Fibroblast of skin of right quadriceps (primary cell): ENCODE results near the gene MRPL58.
"Not testable (repeated sequence)": the region's sequence is repeated elsewhere in the genome, so short reads cannot be mapped to it uniquely, and the experiment has no call there.

ENCODE experiments used
- DNase-seq: peaks from one replicate; pipeline ENCODE4 v3.0.0-alpha.2; 2013

Gene MRPL58

DNA sequence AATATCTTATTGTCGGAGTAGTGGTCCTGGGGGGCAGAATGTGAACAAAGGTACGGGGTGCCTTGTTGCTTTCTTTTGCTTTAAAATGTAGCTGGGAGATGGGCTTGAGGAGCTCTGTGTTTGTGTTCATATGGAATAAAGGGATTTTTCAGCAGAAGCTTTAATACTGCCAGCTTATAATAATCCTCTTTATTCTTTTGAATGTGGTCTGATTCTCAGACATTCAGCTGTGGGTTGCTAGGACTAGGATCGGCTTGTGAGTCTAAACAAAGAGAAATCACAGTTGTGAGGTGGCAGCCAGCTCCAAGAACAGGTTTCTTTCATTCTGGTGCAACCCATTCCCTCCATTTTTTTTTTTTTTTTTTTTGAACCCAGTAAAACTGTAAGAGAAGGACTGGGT lies 7.2 kb downstream of the MRPL58 start:
- DNase-seq: no peak

DNA sequence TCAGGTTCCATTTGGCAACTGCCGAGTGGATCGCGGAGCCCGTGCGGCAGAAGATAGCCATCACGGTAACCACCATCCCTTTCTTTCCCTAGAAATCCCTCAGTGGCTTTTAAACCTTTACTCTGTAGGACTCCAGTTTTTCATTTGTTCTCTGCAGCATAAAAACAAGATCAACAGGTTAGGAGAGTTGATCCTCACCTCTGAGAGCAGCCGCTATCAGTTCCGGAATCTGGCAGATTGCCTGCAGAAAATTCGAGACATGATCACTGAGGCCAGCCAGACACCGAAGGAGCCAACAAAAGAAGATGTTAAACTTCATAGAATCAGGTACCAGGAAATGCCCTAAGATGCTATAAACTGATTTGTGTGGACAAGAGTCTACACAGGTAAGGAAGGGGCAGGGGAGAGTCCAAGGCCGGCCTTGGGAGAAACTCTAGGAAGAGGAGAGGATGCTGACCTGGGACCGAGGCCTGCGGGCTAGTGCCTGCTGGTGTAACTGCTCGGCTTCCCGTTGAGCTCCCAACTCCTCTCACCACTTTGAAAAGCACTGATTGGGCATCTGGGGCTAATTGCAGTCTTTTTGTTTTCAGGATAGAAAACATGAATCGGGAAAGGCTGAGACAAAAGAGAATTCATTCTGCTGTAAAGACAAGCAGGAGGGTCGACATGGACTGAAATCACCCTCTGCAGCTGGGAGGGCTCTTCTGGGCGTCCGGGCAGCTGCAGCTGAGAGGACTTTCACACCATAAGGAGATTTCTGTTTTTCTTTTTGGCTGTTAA lies 8.1 kb downstream of the MRPL58 start:
- DNase-seq: no peak

DNA sequence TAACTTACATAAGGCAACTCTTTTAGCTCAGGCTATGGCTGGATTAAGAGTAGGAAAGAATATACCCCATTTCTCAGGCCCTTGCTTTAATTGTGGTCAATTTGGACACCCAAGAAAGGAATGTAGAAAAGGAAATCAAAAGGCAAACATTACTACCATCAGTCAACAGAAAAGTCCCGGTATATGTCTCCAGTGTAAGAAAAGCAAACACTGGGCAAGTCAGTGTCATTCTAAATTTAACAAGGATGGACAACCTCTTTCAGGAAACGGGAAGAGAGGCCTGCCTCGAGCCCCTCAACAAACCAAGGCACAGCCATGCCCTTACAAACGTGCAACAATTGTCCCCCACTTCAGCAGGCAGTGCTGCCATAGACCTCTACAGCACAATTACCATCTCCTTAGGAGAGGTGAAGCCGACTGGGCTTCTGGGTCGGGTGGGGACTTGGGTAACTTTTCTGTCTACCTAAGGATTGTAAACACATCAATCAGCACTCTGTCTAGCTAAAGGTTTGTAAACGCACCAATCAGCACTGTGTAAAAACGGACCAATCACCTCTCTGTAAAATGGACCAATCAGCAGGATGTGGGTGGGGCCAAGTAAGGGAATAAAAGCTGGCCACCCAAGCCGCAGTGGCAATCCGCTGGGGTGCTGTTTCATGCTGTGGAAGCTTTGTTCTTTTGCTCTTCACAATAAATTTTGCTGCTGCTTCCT lies 12.4 kb downstream of the MRPL58 start:
- no peak for DNase-seq

DNA sequence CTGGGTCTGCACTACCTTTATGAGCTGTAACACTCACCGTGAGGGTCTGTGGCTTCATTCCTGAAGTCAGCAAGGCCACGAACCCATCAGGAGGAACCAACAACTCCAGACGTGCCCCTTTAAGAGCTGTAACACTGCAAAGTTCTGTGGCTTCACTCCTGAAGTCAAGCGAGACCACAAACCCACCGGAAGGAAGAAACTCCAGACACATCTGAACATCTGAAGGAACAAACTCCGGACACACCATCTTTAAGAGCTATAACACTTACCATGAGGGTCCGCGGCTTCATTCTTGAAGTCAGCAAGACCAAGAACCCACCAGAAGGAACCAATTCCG lies 12.9 kb downstream of the MRPL58 start:
- not testable (repeated sequence) for DNase-seq

DNA sequence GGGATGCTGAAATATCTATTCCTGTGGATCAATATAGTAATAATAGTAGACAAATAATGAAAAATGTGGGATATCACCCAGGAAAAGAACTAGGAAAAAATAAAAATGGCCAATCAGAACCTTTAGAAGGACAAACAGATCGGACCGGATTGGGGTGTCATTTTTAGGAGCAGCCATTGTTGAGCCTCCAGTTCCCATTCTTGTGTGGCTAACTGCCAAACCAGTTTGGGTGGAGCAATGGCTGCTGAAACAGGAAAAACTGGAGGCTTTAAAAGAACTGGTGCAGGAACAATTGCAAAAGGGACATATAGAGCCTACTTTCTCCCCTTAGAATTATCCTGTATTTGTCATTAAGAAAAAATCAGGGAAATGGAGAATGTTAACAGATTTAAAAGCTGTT lies 14.2 kb downstream of the MRPL58 start:
- not testable (repeated sequence) for DNase-seq

DNA sequence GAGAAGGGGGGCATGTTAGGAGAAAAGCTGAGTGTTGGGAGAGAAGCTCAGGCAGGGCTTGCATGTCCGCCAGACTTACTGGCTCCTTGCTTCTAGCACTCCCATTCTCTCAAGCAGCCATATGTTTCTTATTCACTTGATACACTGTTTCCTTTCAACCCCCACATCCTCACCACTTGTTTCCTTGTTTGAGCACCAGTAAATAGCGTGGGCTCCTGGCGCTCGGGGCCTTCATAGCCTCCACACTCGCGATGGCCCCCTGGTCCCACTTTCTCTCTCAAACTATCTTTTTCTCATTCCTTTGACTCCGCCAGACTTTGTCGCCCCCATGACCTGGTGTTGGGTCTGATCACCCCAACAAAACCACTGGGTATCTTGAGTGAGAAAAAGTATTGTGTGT lies 17.7 kb downstream of the MRPL58 start:
- DNase-seq: no peak

DNA sequence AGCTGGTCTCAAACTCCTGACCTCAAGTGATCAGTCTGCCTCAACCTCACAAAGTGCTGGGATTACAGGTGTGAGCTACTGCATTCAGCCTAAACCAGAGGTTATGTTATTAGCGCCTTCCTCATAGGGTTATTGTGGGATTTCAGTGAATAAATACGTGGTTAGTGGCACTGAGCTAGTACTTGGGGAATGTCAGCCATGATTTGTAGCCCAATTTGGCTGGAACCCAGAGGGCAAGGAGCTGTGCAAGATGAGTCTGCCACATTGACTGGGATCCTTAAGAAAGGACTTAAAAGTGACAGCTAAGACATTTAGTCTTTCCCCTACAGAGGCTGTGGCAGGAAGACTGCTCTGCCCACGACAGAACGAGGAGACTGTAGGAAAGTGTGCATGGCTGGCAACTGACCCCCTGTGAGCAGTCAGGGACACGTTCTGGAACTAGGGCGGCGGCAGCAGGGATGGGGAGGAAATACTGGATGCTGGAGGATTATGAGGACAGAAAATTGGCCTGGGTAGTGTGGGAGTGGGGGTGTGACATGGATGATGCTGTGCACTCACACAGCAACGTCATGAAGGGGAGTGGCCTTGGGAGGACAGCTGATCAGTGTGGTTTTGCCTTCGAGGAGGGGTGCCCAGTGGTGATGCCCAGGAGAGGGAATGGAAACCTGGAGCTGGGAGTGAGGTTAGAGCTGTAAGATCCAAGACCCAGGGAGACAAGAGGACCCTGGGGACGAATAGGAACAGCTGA lies 19.7 kb downstream of the MRPL58 start:
- peak; percentile 72 for DNase-seq

DNA sequence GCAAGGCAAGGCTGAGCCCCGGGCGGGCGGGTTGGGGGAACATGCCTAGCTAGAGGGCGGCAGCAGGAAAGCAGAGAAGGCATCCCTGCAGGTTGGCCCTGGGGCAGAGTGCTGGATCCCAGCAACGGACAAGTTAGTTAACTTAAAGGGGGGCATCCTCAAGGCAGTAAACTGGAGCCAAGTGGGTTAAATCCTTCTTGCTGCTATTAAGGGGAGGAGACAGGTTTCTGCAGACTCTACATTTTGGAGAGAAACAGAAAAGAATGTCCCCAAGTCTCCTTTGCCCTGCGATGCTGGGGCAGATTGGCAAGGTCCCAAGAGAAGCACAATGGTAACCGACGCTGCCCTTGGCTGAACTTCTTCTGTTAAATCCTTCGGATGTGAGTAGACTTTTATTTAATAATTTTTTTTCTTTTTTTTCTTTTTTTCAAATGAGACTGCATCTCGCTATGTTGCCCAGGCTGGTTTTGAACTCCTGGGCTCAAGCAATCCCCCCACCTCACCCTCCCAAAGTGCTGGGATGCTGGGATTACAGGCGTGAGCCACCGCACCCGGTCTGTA lies 20.3 kb downstream of the MRPL58 start:
- DNase-seq: no peak

DNA sequence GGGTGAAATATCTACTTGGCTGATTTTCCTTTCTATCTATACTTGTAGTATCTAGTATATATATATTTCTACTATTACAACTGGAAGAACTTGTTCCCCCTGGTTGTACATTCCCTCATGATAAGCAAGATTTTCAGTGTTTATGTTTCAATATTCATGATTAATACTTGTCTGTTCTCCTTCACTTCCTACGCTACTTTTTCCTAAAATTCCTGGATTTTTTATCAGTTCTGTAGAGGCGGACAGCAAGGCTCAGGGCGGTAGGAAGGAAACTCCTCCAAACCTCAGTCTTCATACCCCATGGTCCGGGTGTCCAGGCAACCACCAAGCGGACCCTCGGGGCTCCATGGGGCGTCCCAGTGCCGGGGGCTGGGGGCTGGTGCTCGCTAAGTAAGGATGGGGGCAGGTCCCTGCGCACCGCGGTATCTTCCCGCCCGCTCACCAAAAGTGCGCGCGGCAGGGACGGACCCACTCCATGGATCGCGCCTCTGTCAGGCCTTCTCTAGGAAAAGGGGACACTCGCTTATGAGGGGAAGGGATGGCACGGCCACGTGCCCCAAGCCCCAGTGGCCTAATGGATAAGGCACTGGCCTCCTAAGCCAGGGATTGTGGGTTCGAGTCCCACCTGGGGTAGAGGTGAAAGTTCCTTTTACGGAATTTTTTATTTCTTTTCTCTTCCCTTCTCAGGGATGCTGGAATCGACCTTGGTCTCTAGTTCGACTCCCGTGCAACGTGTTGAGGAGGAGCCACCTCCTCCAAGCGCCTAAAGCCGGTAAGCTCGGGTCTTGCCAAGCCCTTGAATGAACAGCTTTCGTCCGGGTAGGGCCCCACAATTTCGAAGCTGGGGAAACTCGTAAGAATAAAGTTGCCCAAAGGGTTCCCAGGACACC lies 21.1 kb downstream of the MRPL58 start:
- DNase-seq: peak; percentile 94

DNA sequence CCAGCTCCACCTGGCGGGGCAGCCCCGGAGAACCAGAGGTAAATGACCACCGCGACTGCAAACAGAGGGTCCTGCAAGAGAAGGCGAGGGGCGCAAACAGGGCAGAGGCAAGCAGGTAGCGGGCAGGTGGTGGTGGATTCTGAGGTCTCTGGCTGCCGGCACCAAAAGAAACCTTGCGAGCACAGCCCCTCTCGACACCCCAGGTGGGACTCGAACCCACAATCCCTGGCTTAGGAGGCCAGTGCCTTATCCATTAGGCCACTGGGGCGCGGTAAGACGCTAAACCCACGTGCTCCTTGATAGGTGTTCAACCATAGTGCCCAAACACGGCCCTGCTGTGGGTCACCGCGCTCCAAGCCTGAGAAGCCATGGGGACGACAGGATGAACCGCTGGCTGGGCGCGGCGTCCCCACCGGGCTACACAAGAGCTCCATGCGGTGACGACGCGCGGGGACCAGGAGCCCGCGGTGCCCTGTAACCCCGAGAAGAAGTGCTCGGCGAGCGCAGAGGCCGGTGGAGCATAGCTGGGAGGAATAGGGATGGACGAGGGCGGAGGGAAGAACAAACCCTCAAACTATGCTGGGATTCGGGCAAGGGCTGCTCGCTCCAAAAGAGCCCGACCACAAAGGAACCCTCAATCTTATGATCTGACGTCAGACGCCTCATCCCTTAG lies 21.9 kb downstream of the MRPL58 start:
- DNase-seq: peak; percentile 92

DNA sequence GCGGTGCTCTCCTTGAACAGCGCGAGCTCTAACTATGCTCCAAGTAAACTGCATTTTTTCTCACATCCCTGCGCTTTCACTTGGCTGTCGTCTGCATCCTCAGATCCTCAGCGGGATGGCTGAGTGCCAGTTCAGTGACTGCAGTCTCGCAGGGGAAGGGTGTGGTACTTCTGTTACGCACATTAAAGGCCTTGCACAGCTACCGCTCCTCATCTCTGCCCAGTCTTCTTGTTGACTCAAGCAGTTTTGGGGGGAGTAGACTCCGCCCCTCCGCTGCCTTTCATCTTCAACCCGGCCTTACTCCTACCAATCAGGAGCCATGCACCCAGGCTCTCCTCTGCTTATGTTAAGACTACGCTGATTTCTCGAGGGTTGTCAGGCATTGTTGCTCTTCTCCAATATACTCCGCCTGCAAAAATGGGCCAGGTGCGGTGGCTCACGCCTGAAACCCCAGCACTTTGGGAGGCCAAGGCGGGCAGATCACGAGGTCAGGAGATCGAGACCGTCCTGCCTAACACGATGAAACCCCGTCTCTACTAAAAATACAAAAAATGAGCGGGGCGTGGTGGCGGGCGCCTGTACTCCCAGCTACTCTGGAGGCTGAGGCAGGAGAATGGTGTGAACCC lies 24.3 kb downstream of the MRPL58 start:
- peak; percentile 75 for DNase-seq

DNA sequence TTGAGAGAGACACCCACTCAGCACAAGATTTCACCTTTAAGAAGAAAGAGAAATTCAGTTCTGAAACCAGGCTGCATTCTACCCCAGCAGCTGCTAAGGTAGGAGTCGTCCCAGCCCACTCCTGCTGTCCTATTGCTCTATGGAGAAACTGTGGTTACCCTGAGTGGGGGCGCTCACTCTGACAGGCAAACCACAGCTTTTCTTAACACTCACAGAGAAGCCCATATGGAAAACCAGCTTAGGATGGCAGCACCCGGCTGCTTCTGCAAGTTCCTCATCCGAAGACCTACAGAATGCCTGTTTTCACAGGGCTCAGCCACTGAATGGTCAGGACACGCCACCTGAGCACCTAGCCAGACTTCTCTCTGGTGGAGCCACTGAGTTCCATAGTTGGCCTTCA lies 26.8 kb downstream of the MRPL58 start:
- DNase-seq: no peak

DNA sequence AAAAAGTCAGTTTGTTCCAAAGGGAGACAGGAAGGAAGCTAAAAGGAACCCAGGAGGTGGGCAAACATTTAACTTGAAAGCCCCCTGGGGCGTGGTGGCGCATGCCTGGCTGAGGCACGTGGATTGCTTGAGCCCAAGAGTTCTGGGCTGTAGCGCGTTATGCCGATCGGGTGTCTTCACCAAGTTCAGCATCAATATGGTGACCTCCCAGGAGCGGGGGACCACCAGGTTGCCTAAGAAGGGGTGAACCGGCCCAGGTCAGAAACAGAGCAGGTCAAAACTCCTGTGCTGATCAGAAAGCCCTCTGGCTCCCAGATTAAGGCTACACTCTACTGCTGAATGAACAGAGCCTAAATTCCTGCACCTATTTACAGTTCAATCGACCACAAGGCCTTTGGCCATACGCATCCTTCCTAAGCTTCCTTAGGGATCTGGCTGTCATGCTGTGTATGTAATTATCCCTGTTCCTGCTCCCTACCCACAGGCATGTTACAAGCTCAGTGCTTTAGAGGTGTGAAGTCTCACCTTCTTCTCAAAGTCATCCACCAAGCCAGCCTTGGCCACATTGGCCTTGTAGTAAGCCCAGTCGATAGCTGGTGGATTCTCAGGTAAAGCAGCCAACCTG lies 29.3 kb downstream of the MRPL58 start:
- DNase-seq: no peak

DNA sequence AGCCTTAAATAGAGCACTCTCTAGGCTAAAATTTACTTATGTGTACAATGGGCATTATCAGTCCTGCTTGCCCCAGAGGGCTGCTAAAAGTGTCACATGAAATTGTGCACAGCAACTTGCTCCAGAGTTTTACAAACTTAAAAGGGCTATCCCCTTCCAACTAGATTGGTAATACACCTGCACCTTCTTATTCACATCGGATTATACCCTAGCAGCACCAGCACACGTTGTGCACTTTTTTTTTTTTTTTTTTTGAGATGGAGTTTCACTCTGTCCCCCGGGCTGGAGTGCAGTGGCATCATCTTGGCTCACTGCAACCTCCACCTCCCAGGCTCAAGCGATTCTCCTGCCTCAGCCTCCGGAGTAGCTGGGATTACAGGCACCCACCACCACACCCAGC lies 31.3 kb downstream of the MRPL58 start:
- DNase-seq: not testable (repeated sequence)

DNA sequence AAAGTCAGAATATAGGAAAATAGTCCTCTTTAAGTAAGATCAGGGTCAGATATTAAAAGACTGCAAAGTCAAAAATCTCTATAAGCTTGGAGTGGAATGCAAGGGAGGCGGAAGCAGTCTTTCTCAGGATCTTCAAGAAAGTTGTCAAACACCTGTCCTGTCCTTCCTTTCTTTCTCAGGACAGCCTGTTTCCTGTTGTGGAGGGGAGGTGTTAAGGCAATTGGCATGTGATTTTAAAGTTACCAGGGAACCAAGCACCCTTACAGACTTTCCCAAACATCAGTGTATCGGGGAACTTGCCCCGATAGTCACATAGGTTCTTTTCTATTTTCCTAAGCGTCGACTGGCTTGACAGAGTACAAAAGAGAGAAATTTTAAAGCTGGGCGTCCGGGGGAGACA lies 32.2 kb downstream of the MRPL58 start:
- no peak for DNase-seq

DNA sequence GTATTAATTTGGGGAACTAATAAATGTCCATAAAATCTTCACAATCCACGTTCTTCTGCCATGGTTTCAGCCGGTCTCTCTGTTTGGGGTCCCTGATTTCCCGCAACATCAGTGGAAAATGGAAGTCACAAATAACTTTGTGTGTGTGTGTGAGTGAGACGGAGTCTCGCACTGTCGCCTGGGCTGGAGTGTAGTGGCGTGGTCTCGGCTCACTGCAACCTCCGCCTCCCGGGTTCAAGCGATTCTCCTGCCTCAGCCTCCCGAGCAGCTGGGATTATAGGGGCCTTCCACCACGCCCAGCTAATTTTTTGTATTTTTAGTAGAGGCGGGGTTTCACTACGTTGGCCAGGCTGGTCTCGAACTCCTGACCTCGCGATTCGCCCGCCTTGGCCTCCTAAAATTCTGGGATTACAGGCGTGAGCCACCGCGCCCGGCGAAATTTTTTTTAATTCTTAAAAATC lies 33.5 kb downstream of the MRPL58 start:
- DNase-seq: not testable (repeated sequence)

DNA sequence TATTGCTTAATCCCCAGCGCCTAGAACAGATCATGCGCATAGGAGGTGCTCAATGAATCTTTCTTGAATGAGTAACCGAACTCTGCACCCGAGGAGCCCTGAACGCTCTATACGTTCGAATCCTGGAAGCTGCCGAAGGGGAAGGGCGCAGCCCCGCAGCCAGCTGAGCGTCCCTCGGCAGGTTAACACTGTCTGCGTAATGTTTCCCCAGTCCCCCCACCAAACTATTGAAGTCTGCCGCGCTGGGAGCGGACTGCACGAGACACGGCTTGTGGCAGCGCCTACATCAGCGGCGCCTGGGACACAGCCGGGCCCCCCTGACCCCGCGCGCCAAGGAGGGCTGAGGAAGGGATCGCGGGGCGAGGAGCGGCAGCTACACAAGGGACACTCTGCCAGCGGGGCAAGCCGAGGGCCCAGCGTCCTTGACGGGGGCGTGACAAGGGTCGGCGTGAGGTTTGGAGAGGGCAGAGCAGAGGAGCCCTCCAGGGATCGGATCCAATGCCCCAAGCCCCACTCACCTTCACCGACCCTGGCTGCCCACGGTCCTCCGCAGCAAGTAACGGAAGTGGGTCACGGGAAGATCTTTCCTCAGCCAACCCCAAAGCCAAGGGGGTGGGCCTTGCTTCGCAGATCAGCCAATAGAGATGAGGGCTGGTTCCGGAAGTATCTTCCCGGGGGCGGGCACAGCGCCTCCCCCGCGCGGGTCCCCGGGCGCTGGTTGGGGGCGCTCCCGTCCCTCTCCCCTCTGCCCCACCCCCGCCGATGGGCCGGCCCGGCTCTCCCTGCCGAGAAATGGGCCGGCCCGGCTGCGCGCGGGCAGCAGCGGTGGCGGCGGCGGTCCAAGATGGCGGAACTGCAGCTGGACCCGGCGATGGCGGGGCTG lies 34.2 kb downstream of the MRPL58 start, which contains the start of the genes ATP5PD and KCTD2:
Gene ATP5PD (minus strand): TSS at position 563 of the 883 bp plus-strand sequence. CDS start 4,319 bp downstream, outside the sequence.
Gene KCTD2 (plus strand): TSS at position 819 of the 883 bp plus-strand sequence. CDS start 26 bp downstream, at position 845.
- DNase-seq: peak; percentile 96

DNA sequence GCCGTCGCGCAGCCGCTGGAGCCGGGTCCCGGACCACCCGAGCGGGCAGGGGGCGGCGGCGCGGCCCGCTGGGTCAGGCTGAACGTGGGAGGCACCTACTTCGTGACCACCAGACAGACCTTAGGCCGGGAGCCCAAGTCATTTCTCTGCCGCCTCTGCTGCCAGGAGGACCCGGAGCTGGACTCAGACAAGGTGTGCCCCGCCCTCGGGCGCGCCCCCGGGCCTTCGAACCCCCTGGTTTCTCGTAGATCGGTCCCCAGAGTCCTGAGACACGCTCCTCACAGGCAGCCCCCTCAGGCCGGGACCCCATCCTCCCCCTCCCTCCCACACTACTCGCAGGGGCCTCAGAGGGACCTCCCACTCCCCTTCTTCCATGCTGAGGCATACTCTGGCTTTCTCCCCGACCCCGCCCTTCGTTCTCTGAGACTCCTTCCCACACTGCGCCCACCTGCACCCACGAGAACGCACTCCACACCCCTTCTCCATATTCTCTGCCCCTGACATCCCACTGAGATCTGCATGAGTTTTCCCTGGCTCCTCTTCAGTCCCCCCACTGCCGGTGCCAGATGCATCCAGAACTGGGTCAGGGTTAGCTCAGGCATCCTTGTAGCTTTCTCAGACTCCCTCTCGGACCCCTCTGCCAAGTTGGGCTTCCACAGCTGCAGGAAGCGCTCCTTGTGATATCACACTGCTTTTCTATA lies 35.1 kb downstream of the MRPL58 start:
- no peak for DNase-seq
